Measurements from ENCODE around the gene GNRHR. TPM values are rescaled to one million over a fixed set of nuclear protein-coding genes. Genes with fewer than 3 reads are reported as not detected.

The GNRHR gene
- polyA plus RNA-seq, 1 experiment, result not detected

- DNase-seq (ENCODE audit: low read depth), result no peak
- Histone ChIP-seq H3K4me3 (ENCODE audit: low read depth, low read length) (peak overlapping the region; percentile 60), H3K36me3 (ENCODE audit: control insufficient read depth, insufficient read depth, low read length) (no peaks in the 10 kb centered on the region), H3K27me3 (ENCODE audit: control insufficient read depth, insufficient read depth, low read length) (no peaks in the 10 kb centered on the region)
- ChIA-PET POLR2A (no interaction called here), CTCF (interaction anchor here (0.7 to 3.4 kb wide), 7 partner anchors 12 to 68 kb away, joined by 3 to 11 read pairs (median 3); no protein-coding TSS in a partner anchor)
- TF ChIP-seq, protein P1, sequence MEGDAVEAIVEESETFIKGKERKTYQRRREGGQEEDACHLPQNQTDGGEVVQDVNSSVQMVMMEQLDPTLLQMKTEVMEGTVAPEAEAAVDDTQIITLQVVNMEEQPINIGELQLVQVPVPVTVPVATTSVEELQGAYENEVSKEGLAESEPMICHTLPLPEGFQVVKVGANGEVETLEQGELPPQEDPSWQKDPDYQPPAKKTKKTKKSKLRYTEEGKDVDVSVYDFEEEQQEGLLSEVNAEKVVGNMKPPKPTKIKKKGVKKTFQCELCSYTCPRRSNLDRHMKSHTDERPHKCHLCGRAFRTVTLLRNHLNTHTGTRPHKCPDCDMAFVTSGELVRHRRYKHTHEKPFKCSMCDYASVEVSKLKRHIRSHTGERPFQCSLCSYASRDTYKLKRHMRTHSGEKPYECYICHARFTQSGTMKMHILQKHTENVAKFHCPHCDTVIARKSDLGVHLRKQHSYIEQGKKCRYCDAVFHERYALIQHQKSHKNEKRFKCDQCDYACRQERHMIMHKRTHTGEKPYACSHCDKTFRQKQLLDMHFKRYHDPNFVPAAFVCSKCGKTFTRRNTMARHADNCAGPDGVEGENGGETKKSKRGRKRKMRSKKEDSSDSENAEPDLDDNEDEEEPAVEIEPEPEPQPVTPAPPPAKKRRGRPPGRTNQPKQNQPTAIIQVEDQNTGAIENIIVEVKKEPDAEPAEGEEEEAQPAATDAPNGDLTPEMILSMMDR (IDR thresholded peaks at IDR 0.05; ENCODE audit: insufficient read depth, low read depth, low read length), result no peak
These were observed 52.7 kb downstream of the GNRHR start for GRCh38 chr4:67701517-67701850.

- CTCF ChIA-PET, result interaction anchor here (0.7 to 3.4 kb wide), 9 partner anchors 9 to 68 kb away, joined by 3 to 11 read pairs (median 3); no protein-coding TSS in a partner anchor
- no peaks in the 10 kb centered on the region for H3K36me3 ChIP-seq (ENCODE audit: control insufficient read depth, insufficient read depth, low read length)
- TF ChIP-seq, protein P1 (IDR thresholded peaks at IDR 0.05; ENCODE audit: insufficient read depth, low read depth, low read length), result peak; percentile 43; the same call in 1 of the 2 replicates
- peak; percentile 80 for DNase-seq (ENCODE audit: low read depth)
- peak within 1 kb of the TSS; percentile 60 for H3K4me3 ChIP-seq (ENCODE audit: low read depth, low read length)
- POLR2A ChIA-PET, result no interaction called here
- no peaks in the 10 kb centered on the region for H3K27me3 ChIP-seq (ENCODE audit: control insufficient read depth, insufficient read depth, low read length)
These were observed 53.3 kb downstream of the GNRHR start, which contains the start of gene UBA6 for GRCh38 chr4:67700738-67701516. TSS of gene UBA6 (minus strand) at chr4:67701155. CDS start at chr4:67701119, 36 bp downstream.

GRCh38 chr4:67700116-67700737, 54.0 kb downstream of the GNRHR start:
- POLR2A ChIA-PET, result no interaction called here
- CTCF ChIA-PET, result interaction anchor here (0.9 to 3.4 kb wide), 7 partner anchors 9 to 46 kb away, joined by 3 to 11 read pairs (median 4); no protein-coding TSS in a partner anchor
- DNase-seq (ENCODE audit: low read depth), result no peak
- TF ChIP-seq, protein P1 (IDR thresholded peaks at IDR 0.05; ENCODE audit: insufficient read depth, low read depth, low read length), result no peak
- no peaks in the 10 kb centered on the region for H3K36me3 ChIP-seq (ENCODE audit: control insufficient read depth, insufficient read depth, low read length)
- no peaks in the 10 kb centered on the region for H3K27me3 ChIP-seq (ENCODE audit: control insufficient read depth, insufficient read depth, low read length)
- H3K4me3 ChIP-seq (ENCODE audit: low read depth, low read length), result peak overlapping the region; percentile 60

- H3K4me3 ChIP-seq (ENCODE audit: low read depth, low read length), result peak overlapping the region; percentile 60
- CTCF ChIA-PET, result interaction anchor here (1.2 to 3.4 kb wide), 4 partner anchors 8 to 47 kb away, joined by 3 to 11 read pairs (median 5); no protein-coding TSS in a partner anchor
- POLR2A ChIA-PET, result no interaction called here
- TF ChIP-seq, protein P1 (IDR thresholded peaks at IDR 0.05; ENCODE audit: insufficient read depth, low read depth, low read length), result no peak
- H3K36me3 ChIP-seq (ENCODE audit: control insufficient read depth, insufficient read depth, low read length), result no peaks in the 10 kb centered on the region
- no peak for DNase-seq (ENCODE audit: low read depth)
- H3K27me3 ChIP-seq (ENCODE audit: control insufficient read depth, insufficient read depth, low read length), result no peaks in the 10 kb centered on the region
These were observed 54.6 kb downstream of the GNRHR start for GRCh38 chr4:67699603-67700002.
